Measurements from ENCODE around the gene TAF11L5.
"Not testable (repeated sequence)": the region's sequence is repeated elsewhere in the genome, so short reads cannot be mapped to it uniquely, and the experiment has no call there.

DNA sequence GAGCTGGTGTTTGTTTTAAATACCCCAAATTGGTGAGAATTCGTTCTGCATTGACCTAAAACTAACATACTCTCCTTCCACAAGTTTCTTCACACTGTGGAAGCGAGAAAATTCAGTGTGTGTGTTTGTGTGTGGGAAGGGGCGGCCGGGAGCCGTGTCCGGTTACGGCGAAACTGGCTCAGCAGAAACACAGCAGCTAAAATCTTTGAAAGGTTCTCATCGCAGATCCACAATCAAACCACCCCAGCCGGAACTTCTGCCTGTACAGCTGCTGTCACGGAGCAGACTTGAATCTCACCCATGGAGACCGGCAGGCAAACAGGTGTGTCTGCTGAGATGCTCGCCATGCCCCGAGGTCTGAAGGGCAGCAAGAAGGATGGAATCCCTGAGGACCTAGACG, 7.0 kb upstream of the TAF11L5 start, which contains the start of gene TAF11L3:
- not testable (repeated sequence) for TF ChIP-seq POLR2A (IDR thresholded peaks at IDR 0.05)
- TF ChIP-seq, protein P1, sequence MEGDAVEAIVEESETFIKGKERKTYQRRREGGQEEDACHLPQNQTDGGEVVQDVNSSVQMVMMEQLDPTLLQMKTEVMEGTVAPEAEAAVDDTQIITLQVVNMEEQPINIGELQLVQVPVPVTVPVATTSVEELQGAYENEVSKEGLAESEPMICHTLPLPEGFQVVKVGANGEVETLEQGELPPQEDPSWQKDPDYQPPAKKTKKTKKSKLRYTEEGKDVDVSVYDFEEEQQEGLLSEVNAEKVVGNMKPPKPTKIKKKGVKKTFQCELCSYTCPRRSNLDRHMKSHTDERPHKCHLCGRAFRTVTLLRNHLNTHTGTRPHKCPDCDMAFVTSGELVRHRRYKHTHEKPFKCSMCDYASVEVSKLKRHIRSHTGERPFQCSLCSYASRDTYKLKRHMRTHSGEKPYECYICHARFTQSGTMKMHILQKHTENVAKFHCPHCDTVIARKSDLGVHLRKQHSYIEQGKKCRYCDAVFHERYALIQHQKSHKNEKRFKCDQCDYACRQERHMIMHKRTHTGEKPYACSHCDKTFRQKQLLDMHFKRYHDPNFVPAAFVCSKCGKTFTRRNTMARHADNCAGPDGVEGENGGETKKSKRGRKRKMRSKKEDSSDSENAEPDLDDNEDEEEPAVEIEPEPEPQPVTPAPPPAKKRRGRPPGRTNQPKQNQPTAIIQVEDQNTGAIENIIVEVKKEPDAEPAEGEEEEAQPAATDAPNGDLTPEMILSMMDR (IDR thresholded peaks at IDR 0.05), result not testable (repeated sequence)
